ENCODE results near the gene MYL11. TPM values are rescaled to one million over a fixed set of nuclear protein-coding genes. Genes with fewer than 3 reads are reported as not detected.

MYL11 gene
- total RNA-seq, 1 donor from 2014 or later = not detected

DNA sequence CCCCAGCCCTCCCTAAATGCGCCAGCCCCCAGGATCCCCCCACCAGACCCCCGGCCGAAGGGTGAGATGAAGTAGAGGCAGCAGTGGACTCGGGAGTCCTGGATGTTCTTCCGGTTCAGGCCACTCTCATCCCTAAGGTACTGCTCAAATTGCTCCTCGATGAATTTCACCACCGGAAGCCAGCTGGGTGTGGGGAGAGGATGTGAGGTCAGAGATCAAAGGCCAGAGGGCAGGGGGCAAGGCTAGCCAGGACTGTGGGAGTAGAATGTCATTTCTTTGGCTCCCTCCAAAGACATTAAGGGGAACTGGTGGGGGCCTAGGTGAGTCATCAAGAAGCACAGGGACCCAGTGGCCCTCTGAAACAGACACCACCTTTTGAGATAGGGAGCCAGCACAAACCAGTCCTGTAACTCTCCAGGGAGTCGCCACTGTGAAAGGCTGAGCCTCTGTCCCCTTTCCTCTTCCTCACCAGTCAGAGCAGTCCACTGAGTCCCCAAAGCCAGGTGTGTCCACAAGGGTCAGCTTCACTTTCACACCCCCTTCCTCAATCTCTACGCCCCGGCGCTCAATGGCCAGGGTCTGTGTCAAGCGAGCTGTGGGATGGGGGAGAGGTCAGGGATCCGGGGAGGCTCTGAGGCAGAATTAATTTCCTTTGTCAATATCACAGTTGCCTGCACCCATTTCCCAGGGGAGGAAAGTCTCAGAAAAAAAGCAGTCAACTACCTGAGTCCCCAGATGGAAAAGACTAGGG, 6.9 kb downstream of the MYL11 start:
- no peaks in the 10 kb centered on the region for H3K36me3 ChIP-seq
- DNase-seq (no peak), ATAC-seq (no peak)
- H3K27ac ChIP-seq = peak overlapping the region; percentile 38
- no peaks in the 10 kb centered on the region for H3K27me3 ChIP-seq (ENCODE audit: low read depth)
- TF ChIP-seq, protein P1, sequence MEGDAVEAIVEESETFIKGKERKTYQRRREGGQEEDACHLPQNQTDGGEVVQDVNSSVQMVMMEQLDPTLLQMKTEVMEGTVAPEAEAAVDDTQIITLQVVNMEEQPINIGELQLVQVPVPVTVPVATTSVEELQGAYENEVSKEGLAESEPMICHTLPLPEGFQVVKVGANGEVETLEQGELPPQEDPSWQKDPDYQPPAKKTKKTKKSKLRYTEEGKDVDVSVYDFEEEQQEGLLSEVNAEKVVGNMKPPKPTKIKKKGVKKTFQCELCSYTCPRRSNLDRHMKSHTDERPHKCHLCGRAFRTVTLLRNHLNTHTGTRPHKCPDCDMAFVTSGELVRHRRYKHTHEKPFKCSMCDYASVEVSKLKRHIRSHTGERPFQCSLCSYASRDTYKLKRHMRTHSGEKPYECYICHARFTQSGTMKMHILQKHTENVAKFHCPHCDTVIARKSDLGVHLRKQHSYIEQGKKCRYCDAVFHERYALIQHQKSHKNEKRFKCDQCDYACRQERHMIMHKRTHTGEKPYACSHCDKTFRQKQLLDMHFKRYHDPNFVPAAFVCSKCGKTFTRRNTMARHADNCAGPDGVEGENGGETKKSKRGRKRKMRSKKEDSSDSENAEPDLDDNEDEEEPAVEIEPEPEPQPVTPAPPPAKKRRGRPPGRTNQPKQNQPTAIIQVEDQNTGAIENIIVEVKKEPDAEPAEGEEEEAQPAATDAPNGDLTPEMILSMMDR (IDR thresholded peaks at IDR 0.05) = no peak
- H3K9me3 ChIP-seq = no peaks in the 10 kb centered on the region
- peaks cover 22% of the 10 kb centered on the region for H3K4me1 ChIP-seq
- H3K4me3 ChIP-seq = peak overlapping the region; percentile 12
- intact Hi-C loops (cut with DNase I) = no loop called here

DNA sequence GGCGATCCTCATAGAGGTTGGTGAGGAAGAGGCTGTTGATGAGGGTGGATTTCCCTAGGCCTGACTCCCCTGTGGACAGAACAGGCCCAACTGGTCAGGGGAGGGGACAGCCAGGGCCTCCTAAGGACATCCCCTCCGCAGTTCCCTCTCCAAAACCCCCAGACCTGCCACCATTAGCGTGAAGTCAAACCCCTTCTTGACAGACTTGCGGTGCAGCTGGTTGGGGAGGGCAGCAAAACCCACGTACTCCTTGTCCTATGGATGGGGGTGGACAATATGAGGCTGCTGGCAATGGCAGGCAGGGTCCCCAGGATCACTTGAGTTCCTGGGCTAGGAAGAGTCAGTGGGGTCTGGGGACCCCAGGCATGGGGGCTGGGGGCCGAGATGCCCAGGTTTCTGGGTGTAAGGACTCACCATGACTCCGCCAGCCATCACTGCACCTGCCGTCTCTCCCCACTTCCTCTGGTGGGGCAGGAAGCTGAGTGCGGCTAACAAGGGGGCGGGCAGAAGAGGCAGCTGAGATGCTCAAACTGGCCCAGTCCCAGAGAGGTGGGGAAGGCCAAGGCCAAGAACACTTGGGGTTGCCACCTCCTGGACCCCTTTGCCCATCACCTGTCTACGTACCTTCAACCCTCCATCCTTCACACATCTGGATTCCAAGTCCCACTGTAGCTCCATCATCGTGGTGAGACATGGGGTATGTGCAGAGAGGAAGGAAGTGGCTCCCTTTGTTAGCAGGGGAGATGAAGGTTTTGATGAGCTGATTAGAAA, 7.7 kb downstream of the MYL11 start, which contains the start of gene SEPTIN1:
Gene SEPTIN1 (minus strand): TSS at position 451 of the 771 bp plus-strand sequence. CDS start 19 bp downstream, at position 432.
- ATAC-seq = no peak
- H3K36me3 ChIP-seq = no peaks in the 10 kb centered on the region
- peak within 1 kb of the TSS; percentile 12 for H3K4me3 ChIP-seq

DNA sequence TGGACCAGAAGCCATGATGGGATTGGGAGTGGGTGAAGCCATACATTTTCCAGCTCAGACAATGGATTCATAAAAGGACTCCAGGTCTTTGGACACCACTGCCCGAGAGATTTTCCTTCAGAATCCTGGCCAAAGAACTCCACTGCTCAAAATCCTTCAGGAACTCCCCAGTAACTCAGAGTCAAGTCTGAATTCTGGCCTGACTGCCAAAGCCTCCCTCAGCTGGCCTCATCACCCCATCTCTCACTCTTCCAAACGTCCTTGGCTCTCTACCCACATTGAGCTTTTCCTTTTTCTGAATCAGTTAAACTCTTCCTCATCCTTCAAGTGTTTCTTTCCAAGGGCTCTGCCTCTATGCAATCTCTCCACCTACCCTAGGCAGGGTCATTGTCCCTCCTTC, 8.9 kb downstream of the MYL11 start:
- Histone ChIP-seq H3K4me3 (no peak overlapping the region), H3K9me3 (no peaks in the 10 kb centered on the region), H3K4me1 (peaks cover 11% of the 10 kb centered on the region), H3K36me3 (no peaks in the 10 kb centered on the region), H3K27me3 (ENCODE audit: low read depth) (no peaks in the 10 kb centered on the region), H3K27ac (no peak overlapping the region)
- no peak for DNase-seq
- ATAC-seq = no peak
- intact Hi-C loops (cut with DNase I) = no loop called here
- TF ChIP-seq, protein P1 (IDR thresholded peaks at IDR 0.05) = no peak

More for the DNA sequence above, 7.7 kb downstream of the MYL11 start, which contains the start of gene SEPTIN1:
- intact Hi-C loops (cut with DNase I) = no loop called here
- H3K27me3 ChIP-seq (ENCODE audit: low read depth) = no peaks in the 10 kb centered on the region
- no peak for DNase-seq
- TF ChIP-seq, protein P1 (IDR thresholded peaks at IDR 0.05) = no peak
- H3K9me3 ChIP-seq = no peaks in the 10 kb centered on the region
- peak within 1 kb of the TSS; percentile 38 for H3K27ac ChIP-seq
- peaks cover 15% of the 10 kb centered on the region for H3K4me1 ChIP-seq

DNA sequence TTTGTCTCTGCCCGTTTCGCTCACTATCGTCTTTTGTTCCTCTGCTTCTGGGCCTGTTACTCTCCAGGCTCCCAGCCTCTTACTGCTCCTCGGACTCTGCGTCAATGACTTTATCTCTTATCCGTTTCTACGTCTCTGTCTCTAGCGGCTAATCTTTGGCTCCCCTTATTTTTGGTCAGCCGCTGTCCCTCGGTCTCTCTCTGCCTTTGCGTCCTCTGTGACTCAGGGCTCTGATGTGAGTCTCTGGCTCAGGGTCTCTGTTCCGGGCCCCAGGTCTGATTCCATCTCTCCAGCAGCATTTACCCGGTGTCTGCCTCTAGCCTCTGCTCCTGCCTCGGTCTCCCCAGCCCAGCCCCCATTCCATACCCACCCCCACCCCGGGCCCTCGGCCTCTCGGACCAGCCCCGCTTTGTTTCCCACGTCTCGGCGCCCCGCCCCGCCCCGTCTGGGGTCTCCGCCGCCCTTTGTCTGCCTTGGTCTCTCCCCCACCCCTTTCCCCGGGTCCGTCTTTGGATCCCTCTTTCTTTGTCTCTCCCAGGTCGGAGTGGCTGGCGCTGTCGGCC, 20.1 kb downstream of the MYL11 start:
- H3K27ac ChIP-seq = peak overlapping the region; percentile 80
- H3K4me3 ChIP-seq = peak overlapping the region; percentile 91
- no peaks in the 10 kb centered on the region for H3K9me3 ChIP-seq
- intact Hi-C loops (cut with DNase I) = no loop called here
- TF ChIP-seq, protein P1 (IDR thresholded peaks at IDR 0.05) = no peak
- no peaks in the 10 kb centered on the region for H3K27me3 ChIP-seq (ENCODE audit: low read depth)
- ATAC-seq (peak; percentile 7 to 25), DNase-seq (no peak)
- peaks cover 18% of the 10 kb centered on the region for H3K36me3 ChIP-seq
- H3K4me1 ChIP-seq = peaks cover 34% of the 10 kb centered on the region

DNA sequence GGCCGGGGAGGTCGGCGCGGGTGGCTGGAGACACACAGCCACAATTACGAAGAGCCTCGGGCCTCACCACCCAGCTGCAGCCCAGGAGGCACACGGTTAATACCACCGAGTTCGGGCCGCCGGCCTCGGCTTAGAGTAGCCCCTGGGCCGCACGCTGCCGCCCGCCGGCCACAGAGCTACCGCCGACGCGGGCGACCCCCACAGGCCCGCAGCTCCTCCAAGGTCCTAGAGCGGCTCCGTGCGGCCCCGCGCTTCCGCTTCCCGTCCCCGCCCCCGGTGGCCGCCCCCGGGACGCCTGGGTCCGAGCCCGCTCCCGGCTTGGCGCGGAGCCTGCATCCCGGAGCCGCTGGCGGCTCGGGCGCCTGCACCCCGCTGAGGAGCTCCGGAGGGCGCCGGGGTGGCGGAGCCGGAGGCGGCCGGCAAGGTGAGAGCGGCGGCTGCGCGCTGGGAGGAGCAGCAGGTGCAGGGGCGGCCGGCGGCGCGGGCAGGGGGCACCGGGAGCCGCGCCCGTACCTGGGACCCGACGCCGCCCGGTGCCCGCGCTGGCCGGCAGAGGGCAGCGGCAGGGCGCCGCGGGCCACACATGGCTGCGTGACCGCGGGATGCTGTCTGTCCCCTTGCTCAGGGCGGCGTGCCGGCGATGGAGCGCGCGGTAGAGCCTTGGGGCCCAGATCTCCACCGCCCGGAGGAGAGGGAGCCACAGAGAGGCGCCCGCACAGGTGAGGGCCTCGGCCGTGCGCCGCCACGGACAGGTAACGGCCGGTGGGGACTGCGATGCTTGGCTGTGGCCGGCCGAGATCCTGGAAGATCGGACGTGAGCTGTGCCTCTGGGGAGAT, 20.8 kb downstream of the MYL11 start, which contains the start of gene ZNF48:
Gene ZNF48 (plus strand): TSS at position 266 of the 837 bp plus-strand sequence. CDS start 375 bp downstream, at position 641.
- intact Hi-C loops (cut with DNase I) = no loop called here
- DNase-seq (peak; percentile 92), ATAC-seq (peak; percentile 97)
- Histone ChIP-seq H3K27ac (peak within 1 kb of the TSS; percentile 80), H3K4me1 (peaks cover 40% of the 10 kb centered on the region), H3K4me3 (peak within 1 kb of the TSS; percentile 91), H3K27me3 (ENCODE audit: low read depth) (no peaks in the 10 kb centered on the region), H3K9me3 (no peaks in the 10 kb centered on the region), H3K36me3 (peaks cover 18% of the 10 kb centered on the region)
- TF ChIP-seq, protein P1 (IDR thresholded peaks at IDR 0.05) = peak; percentile 15

All from lower lobe of right lung (tissue), 2 donors.